Body of pancreas (tissue), 4 donors: ENCODE data around the gene IFIH1.

ENCODE experiments used
- POLR2A ChIP-seq, 3 donors: fragments of 450-650 bp; IDR thresholded peaks; one replicate each; pipeline ENCODE4 v1.6.1; 2016; ENCODE audit warnings: antibody characterized with exemption in 3 of 3, mild to moderate bottlenecking in 2 of 3
- TF ChIP-seq, protein P1 (sequence below), 7 experiments: fragments of 450-650 bp in 4 of 7; fragments of 200-600 bp in 3 of 7; sonication (generic) in 3 of 7; IDR thresholded peaks; one replicate each; pipeline ENCODE4 v1.5.1; 2016 to 2019; ENCODE audit warnings: antibody characterized with exemption in 7 of 7

GRCh38 chr2:162232671-162233070, 85.8 kb downstream of the IFIH1 start:
- TF ChIP-seq, protein P1, sequence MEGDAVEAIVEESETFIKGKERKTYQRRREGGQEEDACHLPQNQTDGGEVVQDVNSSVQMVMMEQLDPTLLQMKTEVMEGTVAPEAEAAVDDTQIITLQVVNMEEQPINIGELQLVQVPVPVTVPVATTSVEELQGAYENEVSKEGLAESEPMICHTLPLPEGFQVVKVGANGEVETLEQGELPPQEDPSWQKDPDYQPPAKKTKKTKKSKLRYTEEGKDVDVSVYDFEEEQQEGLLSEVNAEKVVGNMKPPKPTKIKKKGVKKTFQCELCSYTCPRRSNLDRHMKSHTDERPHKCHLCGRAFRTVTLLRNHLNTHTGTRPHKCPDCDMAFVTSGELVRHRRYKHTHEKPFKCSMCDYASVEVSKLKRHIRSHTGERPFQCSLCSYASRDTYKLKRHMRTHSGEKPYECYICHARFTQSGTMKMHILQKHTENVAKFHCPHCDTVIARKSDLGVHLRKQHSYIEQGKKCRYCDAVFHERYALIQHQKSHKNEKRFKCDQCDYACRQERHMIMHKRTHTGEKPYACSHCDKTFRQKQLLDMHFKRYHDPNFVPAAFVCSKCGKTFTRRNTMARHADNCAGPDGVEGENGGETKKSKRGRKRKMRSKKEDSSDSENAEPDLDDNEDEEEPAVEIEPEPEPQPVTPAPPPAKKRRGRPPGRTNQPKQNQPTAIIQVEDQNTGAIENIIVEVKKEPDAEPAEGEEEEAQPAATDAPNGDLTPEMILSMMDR (IDR thresholded peaks at IDR 0.05) = no peak
- TF ChIP-seq POLR2A (IDR thresholded peaks at IDR 0.05) = no peak
